ENCODE results near the gene TOLLIP. TPM values are rescaled to one million over a fixed set of nuclear protein-coding genes. Genes with fewer than 3 reads are reported as not detected.

TOLLIP gene
- total RNA-seq, 1 donor from 2014 or later = 65.3 TPM

- no peaks in the 10 kb centered on the region for H3K9me3 Mint-ChIP-seq (ENCODE audit: unreplicated experiment)
- H3K4me3 Mint-ChIP-seq (ENCODE audit: unreplicated experiment) = no peak overlapping the region
- H3K4me1 Mint-ChIP-seq (ENCODE audit: unreplicated experiment) = peaks cover 8% of the 10 kb centered on the region
- no peak overlapping the region for H3K27ac Mint-ChIP-seq (ENCODE audit: unreplicated experiment)
- H3K27me3 Mint-ChIP-seq (ENCODE audit: unreplicated experiment) = peaks cover 2% of the 10 kb centered on the region
- TF ChIP-seq CTCF (IDR thresholded peaks at IDR 0.05; ENCODE audit: unreplicated experiment) = no peak
- DNase-seq (ENCODE audit: low spot score) = no peak
- no peaks in the 10 kb centered on the region for H3K36me3 Mint-ChIP-seq (ENCODE audit: low read depth, unreplicated experiment)
Observed at GRCh38 chr11:1225386-1226225, 83.8 kb downstream of the TOLLIP start.

GRCh38 chr11:1224491-1225385 is 84.7 kb downstream of the TOLLIP start:
- Mint-ChIP-seq H3K9me3 (ENCODE audit: unreplicated experiment) (no peaks in the 10 kb centered on the region), H3K27me3 (ENCODE audit: unreplicated experiment) (peaks cover 2% of the 10 kb centered on the region), H3K36me3 (ENCODE audit: low read depth, unreplicated experiment) (no peaks in the 10 kb centered on the region), H3K27ac (ENCODE audit: unreplicated experiment) (no peak overlapping the region), H3K4me3 (ENCODE audit: unreplicated experiment) (no peak overlapping the region), H3K4me1 (ENCODE audit: unreplicated experiment) (peaks cover 8% of the 10 kb centered on the region)
- no peak for DNase-seq (ENCODE audit: low spot score)
- TF ChIP-seq CTCF (IDR thresholded peaks at IDR 0.05; ENCODE audit: unreplicated experiment) = no peak

Small RNA genes within 50 kb of the gene (microRNA-seq; reads per million reads assigned to microRNA genes)
- not detected for gene MIR6744 (ENCODE audit: unreplicated experiment)

Other genes starting within 250 kb of the TOLLIP start
- not detected for gene MUC2, start 234.8 kb downstream of the TOLLIP start, total RNA-seq (ENCODE audit: unreplicated experiment)
- gene MUC5AC, start 151.7 kb downstream of the TOLLIP start, total RNA-seq (ENCODE audit: unreplicated experiment) = not detected
- gene MUC5B, start 86.6 kb downstream of the TOLLIP start, total RNA-seq (ENCODE audit: unreplicated experiment) = not detected
- 4.0 TPM for gene BRSK2, start 80.3 kb upstream of the TOLLIP start, total RNA-seq (ENCODE audit: unreplicated experiment)
- gene MOB2, start 177.1 kb upstream of the TOLLIP start, total RNA-seq (ENCODE audit: unreplicated experiment) = 37.5 TPM